HL-60 (cell line): ENCODE measurements around the gene SHANK2.

Experiments
- CTCF ChIP-seq: IDR thresholded peaks from one replicate; pipeline ENCODE4 v1.5.1; 2011; ENCODE audit warnings: low read length, control low read depth, inconsistent platforms; ENCODE audit not compliant: insufficient read depth
- GABPA ChIP-seq: IDR thresholded peaks from 2 replicates; pipeline ENCODE4 v1.6.1; 2012; ENCODE audit warnings: low read depth
- POLR2AphosphoS5 ChIP-seq: IDR thresholded peaks from 2 replicates; pipeline ENCODE4 v1.6.1; 2012; ENCODE audit warnings: low read depth
- REST ChIP-seq: IDR thresholded peaks from 2 replicates; pipeline ENCODE4 v1.6.1; 2012; ENCODE audit warnings: low read depth; ENCODE audit not compliant: insufficient replicate concordance
- SPI1 ChIP-seq: IDR thresholded peaks from 2 replicates; pipeline ENCODE4 v1.6.1; 2012; ENCODE audit warnings: low read depth, mild to moderate bottlenecking, borderline replicate concordance

- TF ChIP-seq REST = no peak
- no peak for TF ChIP-seq CTCF
- TF ChIP-seq POLR2AphosphoS5 = no peak
- TF ChIP-seq GABPA = no peak
- no peak for TF ChIP-seq SPI1
Measured at GRCh38 chr11:71210861-71211260, 41.5 kb downstream of the SHANK2 start.
